ENCODE measurements around the gene CDKN2B-AS1.

DNA sequence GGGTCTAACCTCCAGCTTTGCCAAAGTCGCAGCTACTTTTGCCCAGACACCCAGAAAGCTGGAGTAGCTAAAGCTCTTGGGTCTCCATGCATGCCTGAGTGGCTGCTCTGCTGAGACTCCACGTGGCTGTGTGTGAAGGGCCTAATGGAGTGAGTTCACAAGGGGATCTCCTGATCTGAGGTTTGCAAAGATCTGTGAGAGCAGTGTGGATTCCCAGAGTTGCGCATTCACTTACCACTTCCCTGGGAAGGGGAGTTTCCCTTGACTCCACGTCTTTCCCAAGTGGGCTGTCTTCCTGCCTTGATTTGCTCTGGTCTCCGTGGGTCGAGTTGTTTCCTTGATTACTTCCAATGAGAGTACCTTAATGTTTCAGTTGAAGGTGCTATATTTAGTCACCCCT is 32.1 kb downstream of the CDKN2B-AS1 start:
- no peak for TF ChIP-seq ADNP (CRISPR knock-in tag; IDR thresholded peaks at IDR 0.05)
- no peak for TF ChIP-seq HDAC6 (IDR thresholded peaks at IDR 0.05; ENCODE audit: low read depth, low read length)
- TF ChIP-seq POLR2A (IDR thresholded peaks at IDR 0.05; ENCODE audit: insufficient read depth in 1 of 2, low read depth in 2 of 2, low read length in 2 of 2) = no peak
- TF ChIP-seq JUN (CRISPR knock-in tag; IDR thresholded peaks at IDR 0.05) = no peak
- TF ChIP-seq, protein P1, sequence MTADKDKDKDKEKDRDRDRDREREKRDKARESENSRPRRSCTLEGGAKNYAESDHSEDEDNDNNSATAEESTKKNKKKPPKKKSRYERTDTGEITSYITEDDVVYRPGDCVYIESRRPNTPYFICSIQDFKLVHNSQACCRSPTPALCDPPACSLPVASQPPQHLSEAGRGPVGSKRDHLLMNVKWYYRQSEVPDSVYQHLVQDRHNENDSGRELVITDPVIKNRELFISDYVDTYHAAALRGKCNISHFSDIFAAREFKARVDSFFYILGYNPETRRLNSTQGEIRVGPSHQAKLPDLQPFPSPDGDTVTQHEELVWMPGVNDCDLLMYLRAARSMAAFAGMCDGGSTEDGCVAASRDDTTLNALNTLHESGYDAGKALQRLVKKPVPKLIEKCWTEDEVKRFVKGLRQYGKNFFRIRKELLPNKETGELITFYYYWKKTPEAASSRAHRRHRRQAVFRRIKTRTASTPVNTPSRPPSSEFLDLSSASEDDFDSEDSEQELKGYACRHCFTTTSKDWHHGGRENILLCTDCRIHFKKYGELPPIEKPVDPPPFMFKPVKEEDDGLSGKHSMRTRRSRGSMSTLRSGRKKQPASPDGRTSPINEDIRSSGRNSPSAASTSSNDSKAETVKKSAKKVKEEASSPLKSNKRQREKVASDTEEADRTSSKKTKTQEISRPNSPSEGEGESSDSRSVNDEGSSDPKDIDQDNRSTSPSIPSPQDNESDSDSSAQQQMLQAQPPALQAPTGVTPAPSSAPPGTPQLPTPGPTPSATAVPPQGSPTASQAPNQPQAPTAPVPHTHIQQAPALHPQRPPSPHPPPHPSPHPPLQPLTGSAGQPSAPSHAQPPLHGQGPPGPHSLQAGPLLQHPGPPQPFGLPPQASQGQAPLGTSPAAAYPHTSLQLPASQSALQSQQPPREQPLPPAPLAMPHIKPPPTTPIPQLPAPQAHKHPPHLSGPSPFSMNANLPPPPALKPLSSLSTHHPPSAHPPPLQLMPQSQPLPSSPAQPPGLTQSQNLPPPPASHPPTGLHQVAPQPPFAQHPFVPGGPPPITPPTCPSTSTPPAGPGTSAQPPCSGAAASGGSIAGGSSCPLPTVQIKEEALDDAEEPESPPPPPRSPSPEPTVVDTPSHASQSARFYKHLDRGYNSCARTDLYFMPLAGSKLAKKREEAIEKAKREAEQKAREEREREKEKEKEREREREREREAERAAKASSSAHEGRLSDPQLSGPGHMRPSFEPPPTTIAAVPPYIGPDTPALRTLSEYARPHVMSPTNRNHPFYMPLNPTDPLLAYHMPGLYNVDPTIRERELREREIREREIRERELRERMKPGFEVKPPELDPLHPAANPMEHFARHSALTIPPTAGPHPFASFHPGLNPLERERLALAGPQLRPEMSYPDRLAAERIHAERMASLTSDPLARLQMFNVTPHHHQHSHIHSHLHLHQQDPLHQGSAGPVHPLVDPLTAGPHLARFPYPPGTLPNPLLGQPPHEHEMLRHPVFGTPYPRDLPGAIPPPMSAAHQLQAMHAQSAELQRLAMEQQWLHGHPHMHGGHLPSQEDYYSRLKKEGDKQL (CRISPR knock-in tag; IDR thresholded peaks at IDR 0.05; ENCODE audit: low read depth) = no peak
- no peak for TF ChIP-seq HNRNPL (IDR thresholded peaks at IDR 0.05; ENCODE audit: low read depth, low read length)

Data from HepG2 (cell line).